Astrocyte (in vitro differentiated cells and primary cell): ENCODE measurements around the gene ERFE. TPM values are rescaled to one million over a fixed set of nuclear protein-coding genes. Genes with fewer than 3 reads are reported as not detected.

ENCODE experiments used
- DNase-seq: peaks from one replicate; pipeline ENCODE4 v3.0.0-alpha.2; 2010; ENCODE audit warnings: low read depth
- FAIRE-seq: peaks from 2 replicates; lab custom pipeline; 2011; peaks lifted over from hg19 to GRCh38; lab: Jason Lieb, UNC
- H2AFZ ChIP-seq: 2 replicates; pipeline ENCODE4 v1.6.0; 2012; ENCODE audit warnings: low read depth, low read length, inconsistent platforms
- H3K27ac ChIP-seq: 2 replicates; pipeline ENCODE4 v1.5.1; 2011; ENCODE audit warnings: low read depth, low read length, inconsistent platforms
- H3K27me3 ChIP-seq: 2 replicates; pipeline ENCODE4 v1.6.0; 2011; ENCODE audit warnings: low read length, inconsistent platforms; ENCODE audit not compliant: insufficient read depth
- H3K36me3 ChIP-seq: 2 replicates; pipeline ENCODE4 v1.5.1; 2011; ENCODE audit warnings: low read length, inconsistent platforms; ENCODE audit not compliant: insufficient read depth
- H3K4me1 ChIP-seq: 2 replicates; pipeline ENCODE4 v1.5.1; 2011; ENCODE audit warnings: low read length, inconsistent platforms; ENCODE audit not compliant: insufficient read depth
- H3K4me2 ChIP-seq: 2 replicates; pipeline ENCODE4 v1.6.0; 2012; ENCODE audit warnings: low read length, inconsistent platforms
- H3K4me3 ChIP-seq: 2 replicates; pipeline ENCODE4 v1.5.1; 2011; ENCODE audit warnings: low read depth, mild to moderate bottlenecking, low read length, inconsistent platforms; ENCODE audit not compliant: insufficient read depth
- H3K79me2 ChIP-seq: 2 replicates; pipeline ENCODE4 v1.6.0; 2012; ENCODE audit warnings: mild to moderate bottlenecking, low read length, inconsistent platforms; ENCODE audit not compliant: insufficient read depth
- H3K9ac ChIP-seq: 2 replicates; pipeline ENCODE4 v1.6.0; 2012; ENCODE audit warnings: mild to moderate bottlenecking, low read length, inconsistent platforms
- H3K9me3 ChIP-seq: 2 replicates; pipeline ENCODE4 v1.5.1; 2012; ENCODE audit warnings: low read depth, mild to moderate bottlenecking, low read length, inconsistent platforms; ENCODE audit not compliant: insufficient read depth
- H4K20me1 ChIP-seq: 2 replicates; pipeline ENCODE4 v1.6.0; 2012; ENCODE audit warnings: low read length, inconsistent platforms; ENCODE audit not compliant: insufficient read depth
- H3K27ac Mint-ChIP-seq: one replicate; pipeline ENCODE4 v1.8.0; 2021; ENCODE audit warnings: mild to moderate bottlenecking, mixed read lengths; ENCODE audit not compliant: unreplicated experiment
- H3K27me3 Mint-ChIP-seq: one replicate; pipeline ENCODE4 v1.8.0; 2021; ENCODE audit warnings: low read depth, mixed read lengths; ENCODE audit not compliant: unreplicated experiment
- H3K36me3 Mint-ChIP-seq: one replicate; pipeline ENCODE4 v1.8.0; 2021; ENCODE audit warnings: low read depth, mixed read lengths; ENCODE audit not compliant: unreplicated experiment
- H3K4me1 Mint-ChIP-seq: one replicate; pipeline ENCODE4 v1.8.0; 2021; ENCODE audit warnings: low read depth, mixed read lengths; ENCODE audit not compliant: unreplicated experiment
- H3K4me3 Mint-ChIP-seq: one replicate; pipeline ENCODE4 v1.8.0; 2021; ENCODE audit warnings: mild to moderate bottlenecking, moderate library complexity, mixed read lengths; ENCODE audit not compliant: unreplicated experiment
- H3K9me3 Mint-ChIP-seq: one replicate; pipeline ENCODE4 v1.8.0; 2021; ENCODE audit warnings: mild to moderate bottlenecking, mixed read lengths; ENCODE audit not compliant: unreplicated experiment
- EZH2 ChIP-seq: IDR thresholded peaks from 2 replicates; pipeline ENCODE4 v1.6.1; 2012; ENCODE audit warnings: mild to moderate bottlenecking, low read length, inconsistent platforms; ENCODE audit not compliant: insufficient read depth
- total RNA-seq: library from RNA; stranded (reverse); gene quantifications from 2 replicates; pipeline ENCODE4 v1.2.1, GENCODE V29; 2021
- TF ChIP-seq, protein P1 (sequence below): IDR thresholded peaks from 2 replicates; pipeline ENCODE4 v1.5.1; 2011; ENCODE audit warnings: low read depth, mild to moderate bottlenecking, inconsistent platforms, low read length, moderate library complexity; ENCODE audit not compliant: insufficient read depth

Gene ERFE
- total RNA-seq, 1 donor from 2014 or later = 1.4 TPM

DNA sequence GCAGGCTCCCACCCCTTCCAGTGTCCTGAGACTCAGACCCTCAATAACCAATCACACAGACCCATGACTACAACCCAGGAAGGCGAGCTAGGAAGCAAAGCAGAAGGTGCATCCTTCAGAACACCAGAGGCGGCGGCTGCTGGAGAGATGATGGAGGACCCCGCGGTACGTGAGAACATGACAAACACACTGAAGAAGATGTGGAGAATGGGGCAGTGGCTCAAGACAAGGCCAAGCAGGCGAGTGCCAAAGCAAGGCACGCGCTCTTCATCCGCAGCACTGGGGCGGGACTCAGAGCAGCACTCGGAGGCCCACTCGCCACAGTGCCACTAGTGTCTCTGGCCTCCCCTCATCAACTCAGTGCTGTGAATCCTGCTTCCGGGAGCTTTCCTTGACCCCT lies 13.7 kb downstream of the ERFE start:
- Mint-ChIP-seq H3K27me3 (no peaks in the 10 kb centered on the region), H3K36me3 (peaks cover 21% of the 10 kb centered on the region), H3K4me1 (peaks cover 26% of the 10 kb centered on the region), H3K9me3 (no peaks in the 10 kb centered on the region), H3K27ac (peak overlapping the region; percentile 34), H3K4me3 (no peak overlapping the region)
- Histone ChIP-seq H2AFZ (no peak overlapping the region), H3K79me2 (peaks cover 5% of the 10 kb centered on the region), H3K9ac (no peak overlapping the region), H4K20me1 (no peaks in the 10 kb centered on the region), H3K36me3 (peaks cover 28% of the 10 kb centered on the region), H3K4me2 (no peak overlapping the region), H3K9me3 (no peaks in the 10 kb centered on the region), H3K4me3 (no peak overlapping the region), H3K4me1 (peaks cover 35% of the 10 kb centered on the region), H3K27ac (no peak overlapping the region), H3K27me3 (no peaks in the 10 kb centered on the region)
- no peak for DNase-seq
- TF ChIP-seq, protein P1, sequence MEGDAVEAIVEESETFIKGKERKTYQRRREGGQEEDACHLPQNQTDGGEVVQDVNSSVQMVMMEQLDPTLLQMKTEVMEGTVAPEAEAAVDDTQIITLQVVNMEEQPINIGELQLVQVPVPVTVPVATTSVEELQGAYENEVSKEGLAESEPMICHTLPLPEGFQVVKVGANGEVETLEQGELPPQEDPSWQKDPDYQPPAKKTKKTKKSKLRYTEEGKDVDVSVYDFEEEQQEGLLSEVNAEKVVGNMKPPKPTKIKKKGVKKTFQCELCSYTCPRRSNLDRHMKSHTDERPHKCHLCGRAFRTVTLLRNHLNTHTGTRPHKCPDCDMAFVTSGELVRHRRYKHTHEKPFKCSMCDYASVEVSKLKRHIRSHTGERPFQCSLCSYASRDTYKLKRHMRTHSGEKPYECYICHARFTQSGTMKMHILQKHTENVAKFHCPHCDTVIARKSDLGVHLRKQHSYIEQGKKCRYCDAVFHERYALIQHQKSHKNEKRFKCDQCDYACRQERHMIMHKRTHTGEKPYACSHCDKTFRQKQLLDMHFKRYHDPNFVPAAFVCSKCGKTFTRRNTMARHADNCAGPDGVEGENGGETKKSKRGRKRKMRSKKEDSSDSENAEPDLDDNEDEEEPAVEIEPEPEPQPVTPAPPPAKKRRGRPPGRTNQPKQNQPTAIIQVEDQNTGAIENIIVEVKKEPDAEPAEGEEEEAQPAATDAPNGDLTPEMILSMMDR = no peak
- no peak for TF ChIP-seq EZH2
- no peak for FAIRE-seq

DNA sequence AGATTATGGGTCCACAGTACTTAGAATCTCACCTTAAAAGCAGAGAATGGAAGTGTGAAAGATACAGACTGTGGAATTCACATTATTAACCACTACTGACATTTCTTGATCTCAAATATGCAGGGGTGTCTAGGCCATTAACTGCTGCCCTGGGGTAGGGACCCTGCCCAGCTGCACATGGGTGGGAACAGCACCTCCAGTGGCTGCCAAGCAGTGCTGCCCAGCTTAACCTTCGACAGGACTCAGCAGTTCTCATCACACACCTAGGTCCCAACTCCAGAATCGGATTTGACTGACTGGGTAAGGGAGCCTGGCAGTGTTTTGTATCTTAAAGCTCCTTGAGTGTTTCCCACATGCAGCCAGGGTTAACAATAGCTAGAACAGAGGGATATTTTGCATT lies 14.9 kb downstream of the ERFE start:
- Mint-ChIP-seq H3K36me3 (peaks cover 19% of the 10 kb centered on the region), H3K4me1 (peaks cover 16% of the 10 kb centered on the region), H3K9me3 (no peaks in the 10 kb centered on the region), H3K27ac (no peak overlapping the region), H3K27me3 (no peaks in the 10 kb centered on the region), H3K4me3 (no peak overlapping the region)
- H3K9ac ChIP-seq = no peak overlapping the region
- DNase-seq (no peak), FAIRE-seq (no peak)
- H3K27me3 ChIP-seq = no peaks in the 10 kb centered on the region
- H3K9me3 ChIP-seq = no peaks in the 10 kb centered on the region
- H3K79me2 ChIP-seq = no peaks in the 10 kb centered on the region
- no peak overlapping the region for H2AFZ ChIP-seq
- H3K36me3 ChIP-seq = peaks cover 39% of the 10 kb centered on the region
- H3K4me2 ChIP-seq = no peak overlapping the region
- peaks cover 22% of the 10 kb centered on the region for H3K4me1 ChIP-seq
- no peak overlapping the region for H3K27ac ChIP-seq
- TF ChIP-seq, protein P1 = no peak
- TF ChIP-seq EZH2 = no peak
- no peaks in the 10 kb centered on the region for H4K20me1 ChIP-seq
- H3K4me3 ChIP-seq = no peak overlapping the region

DNA sequence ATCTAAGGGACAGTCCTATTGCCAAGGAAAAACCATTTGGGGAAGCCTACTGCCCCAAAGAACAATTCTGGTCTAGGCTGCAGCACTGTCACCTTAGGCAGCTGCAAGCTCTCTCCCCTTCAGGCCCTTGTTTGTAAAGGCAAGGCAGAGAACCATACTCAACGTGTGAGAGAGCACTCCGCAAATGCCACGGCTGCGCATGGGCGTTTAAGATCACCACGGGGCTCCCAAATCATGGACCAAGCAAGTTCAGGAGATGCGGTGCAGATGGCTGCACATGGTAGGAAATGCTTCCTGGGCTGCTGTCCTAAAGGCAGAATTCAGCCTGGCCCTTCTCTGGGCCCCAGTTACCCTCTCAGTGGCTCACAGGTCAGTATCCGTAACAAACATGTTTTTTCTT lies 15.5 kb downstream of the ERFE start:
- Mint-ChIP-seq H3K4me1 (peaks cover 10% of the 10 kb centered on the region), H3K27me3 (no peaks in the 10 kb centered on the region), H3K4me3 (no peak overlapping the region), H3K36me3 (peaks cover 21% of the 10 kb centered on the region), H3K27ac (no peak overlapping the region), H3K9me3 (no peaks in the 10 kb centered on the region)
- Histone ChIP-seq H2AFZ (no peak overlapping the region), H3K4me1 (peaks cover 16% of the 10 kb centered on the region), H3K27me3 (no peaks in the 10 kb centered on the region), H3K79me2 (no peaks in the 10 kb centered on the region), H3K36me3 (peaks cover 45% of the 10 kb centered on the region), H3K4me2 (no peak overlapping the region), H3K9me3 (no peaks in the 10 kb centered on the region), H3K4me3 (no peak overlapping the region), H3K9ac (no peak overlapping the region), H3K27ac (no peak overlapping the region), H4K20me1 (peaks cover under 1% of the 10 kb centered on the region)
- FAIRE-seq (no peak), DNase-seq (no peak)
- TF ChIP-seq, protein P1 = no peak
- no peak for TF ChIP-seq EZH2
